GM18907 (cell line): ENCODE measurements around the gene MYO1D.
A peak's percentile ranks its signal among the peaks of the same experiment; 100 is the strongest.

Experiments
- ATAC-seq: cut with Tn5 transposase; IDR thresholded peaks from one replicate; pipeline ENCODE4 v1.9.1; 2021; ENCODE audit warnings: mild to moderate bottlenecking, moderate library complexity; ENCODE audit not compliant: unreplicated experiment

The MYO1D gene

GRCh38 chr17:32631341-32632096 is 245.4 kb downstream of the MYO1D start:
- no peak for ATAC-seq

- ATAC-seq, result no peak
Observed at GRCh38 chr17:32629563-32630190, 247.2 kb downstream of the MYO1D start.

GRCh38 chr17:32628271-32629044 is 248.5 kb downstream of the MYO1D start:
- ATAC-seq, result no peak

GRCh38 chr17:32627239-32627996 is 249.5 kb downstream of the MYO1D start:
- ATAC-seq, result no peak

- no peak for ATAC-seq
Observed at GRCh38 chr17:32626379-32626791, 250.5 kb downstream of the MYO1D start.

GRCh38 chr17:32625971-32626370 is 251.0 kb downstream of the MYO1D start:
- no peak for ATAC-seq

- no peak for ATAC-seq
Observed at GRCh38 chr17:32623196-32623595, 253.7 kb downstream of the MYO1D start.

GRCh38 chr17:32622540-32622939 is 254.4 kb downstream of the MYO1D start:
- ATAC-seq, result no peak

- no peak for ATAC-seq
Observed at GRCh38 chr17:32621612-32622312, 255.2 kb downstream of the MYO1D start.

- ATAC-seq, result no peak
Observed at GRCh38 chr17:32615326-32615725, 261.6 kb downstream of the MYO1D start.

GRCh38 chr17:32610943-32611342 is 266.0 kb downstream of the MYO1D start:
- no peak for ATAC-seq

- no peak for ATAC-seq
Observed at GRCh38 chr17:32609884-32610650, 266.9 kb downstream of the MYO1D start.

GRCh38 chr17:32609085-32609484 is 267.8 kb downstream of the MYO1D start:
- ATAC-seq, result peak; percentile 73

GRCh38 chr17:32608267-32608666 is 268.7 kb downstream of the MYO1D start:
- no peak for ATAC-seq

- ATAC-seq, result no peak
Observed at GRCh38 chr17:32604966-32605365, 272.0 kb downstream of the MYO1D start.

- no peak for ATAC-seq
Observed at GRCh38 chr17:32602396-32602795, 274.5 kb downstream of the MYO1D start.

- no peak for ATAC-seq
Observed at GRCh38 chr17:32601866-32602265, 275.1 kb downstream of the MYO1D start.

- peak; percentile 87 for ATAC-seq
Observed at GRCh38 chr17:32596628-32597027, 280.3 kb downstream of the MYO1D start.

- no peak for ATAC-seq
Observed at GRCh38 chr17:32596206-32596605, 280.7 kb downstream of the MYO1D start.

GRCh38 chr17:32593003-32593402 is 283.9 kb downstream of the MYO1D start:
- ATAC-seq, result no peak
